HepG2 (cell line): Measurements from ENCODE around the gene NT5C3B. TPM values are rescaled to one million over a fixed set of nuclear protein-coding genes. Genes with fewer than 3 reads are reported as not detected.
A peak's percentile ranks its signal among the peaks of the same experiment; 100 is the strongest.

Experiments
- ATAD3A ChIP-seq: sonication (generic); formaldehyde crosslinking; IDR thresholded peaks from 2 replicates; pipeline ENCODE4 v1.4.0; 2020; ENCODE audit warnings: missing genetic modification reagents
- KLF16 ChIP-seq, 2 experiments: sonication (generic) in 1 of 2; formaldehyde crosslinking in 1 of 2; IDR thresholded peaks; 2 replicates each; pipeline versions ENCODE4 v1.6.1 to v1.8.0; 2016 to 2023; ENCODE audit warnings: missing genetic modification reagents in 2 of 2, missing compliant biosample characterization in 1 of 2
- MXD1 ChIP-seq: sonication (generic); formaldehyde crosslinking; IDR thresholded peaks from 2 replicates; pipeline ENCODE4 v1.4.0; 2020; ENCODE audit warnings: mild to moderate bottlenecking, missing genetic modification reagents
- NR2F1 ChIP-seq, 2 experiments: fragments of 450-650 bp in 1 of 2; formaldehyde crosslinking in 1 of 2; IDR thresholded peaks; 2 replicates each; pipeline versions ENCODE4 v1.5.0 to v1.6.1; 2016 to 2020; ENCODE audit warnings: mild to moderate bottlenecking in 1 of 2, missing compliant biosample characterization in 1 of 2, missing genetic modification reagents in 1 of 2, moderate library complexity in 1 of 2
- SOX13 ChIP-seq, 3 experiments: fragments of 450-650 bp in 1 of 3; sonication (generic) in 1 of 3; formaldehyde crosslinking in 1 of 3; IDR thresholded peaks in 2 of 3; conservative IDR thresholded peaks in 1 of 3; 2 replicates each; pipeline versions ENCODE4 v1.5.0 to v1.6.1; 2016 to 2020; ENCODE audit warnings: antibody characterized with exemption in 1 of 3, mild to moderate bottlenecking in 1 of 3, missing compliant biosample characterization in 1 of 3, missing genetic modification reagents in 1 of 3, moderate library complexity in 1 of 3
- TCF12 ChIP-seq, 2 experiments: fragments of 450-650 bp in 1 of 2; sonication (generic) in 1 of 2; formaldehyde crosslinking in 1 of 2; IDR thresholded peaks; 2 replicates each; pipeline versions ENCODE4 v1.6.1 to v1.8.0; 2017 to 2022; ENCODE audit warnings: antibody characterized with exemption in 1 of 2, mild to moderate bottlenecking in 1 of 2, missing genetic modification reagents in 1 of 2, moderate library complexity in 1 of 2
- ZBTB37 ChIP-seq: sonication (generic); formaldehyde crosslinking; IDR thresholded peaks from 2 replicates; pipeline ENCODE4 v1.4.0; 2020; ENCODE audit warnings: mild to moderate bottlenecking, missing genetic modification reagents
- ZNF382 ChIP-seq: sonication (generic); formaldehyde crosslinking; IDR thresholded peaks from 2 replicates; pipeline ENCODE4 v1.5.0; 2020; ENCODE audit warnings: missing genetic modification reagents, mild to moderate bottlenecking, borderline replicate concordance
- ZNF484 ChIP-seq: sonication (generic); formaldehyde crosslinking; IDR thresholded peaks from 2 replicates; pipeline ENCODE4 v1.5.1; 2020; ENCODE audit warnings: mild to moderate bottlenecking, low read depth, missing genetic modification reagents, borderline replicate concordance
- ZNF616 ChIP-seq: sonication (generic); formaldehyde crosslinking; IDR thresholded peaks from 2 replicates; pipeline ENCODE4 v1.5.0; 2020; ENCODE audit warnings: low read depth, mild to moderate bottlenecking, missing genetic modification reagents
- ZNF670 ChIP-seq: sonication (generic); formaldehyde crosslinking; IDR thresholded peaks from 2 replicates; pipeline ENCODE4 v1.8.0; 2022; ENCODE audit warnings: mild to moderate bottlenecking, missing genetic modification reagents, borderline replicate concordance
- ZNF747 ChIP-seq: sonication (generic); formaldehyde crosslinking; IDR thresholded peaks from 2 replicates; pipeline ENCODE4 v1.8.1; 2023; ENCODE audit warnings: missing genetic modification reagents, mild to moderate bottlenecking, borderline replicate concordance
- polyA plus RNA-seq, 8 experiments: library from polyadenylated mRNA; depleted of rRNA in 3 of 8; stranded (reverse) in 7 of 8; unstranded in 1 of 8; fragments of >200 nt; fragmentation: Illumina TruSeq in 4 of 8; extraction: Trizol in 4 of 8; gene quantifications; 2 replicates each; pipeline versions ENCODE4 v1.2.1 to v1.2.3, GENCODE V29; 2011 to 2016; ENCODE audit warnings: low read depth in 4 of 8, missing spikeins in 1 of 8, mixed read lengths in 1 of 8; ENCODE audit not compliant: insufficient read depth in 1 of 8
- total RNA-seq, 5 experiments: library from RNA; depleted of rRNA; stranded (reverse); fragments of >200 nt; fragmentation: Illumina TruSeq; extraction: Trizol; gene quantifications; 2 replicates each; pipeline ENCODE4 v1.2.3, GENCODE V29; 2016; ENCODE audit warnings: low read depth in 1 of 5
- TF ChIP-seq, protein P1 (sequence below), 2 experiments: sonication (generic) in 1 of 2; formaldehyde crosslinking in 1 of 2; IDR thresholded peaks; 2 replicates each; pipeline versions ENCODE4 v1.6.1 to v1.9.0; 2014 to 2022; ENCODE audit warnings: antibody characterized with exemption in 1 of 2, borderline replicate concordance in 1 of 2, inconsistent platforms in 1 of 2, low read depth in 1 of 2, missing genetic modification reagents in 1 of 2
- TF ChIP-seq, protein P2 (sequence below): sonication (generic); formaldehyde crosslinking; IDR thresholded peaks from 2 replicates; pipeline ENCODE4 v1.9.0; 2021; ENCODE audit warnings: missing genetic modification reagents, borderline replicate concordance

NT5C3B gene
- total and polyA plus RNA-seq, 2 of the 13 experiments (the other 11 are each of a cell fraction or from before 2014, with no cell fraction given): 104 to 126 TPM

GRCh38 chr17:41792845-41793783 lies 42.9 kb downstream of the NT5C3B start (continued):
- TF ChIP-seq, protein P1, sequence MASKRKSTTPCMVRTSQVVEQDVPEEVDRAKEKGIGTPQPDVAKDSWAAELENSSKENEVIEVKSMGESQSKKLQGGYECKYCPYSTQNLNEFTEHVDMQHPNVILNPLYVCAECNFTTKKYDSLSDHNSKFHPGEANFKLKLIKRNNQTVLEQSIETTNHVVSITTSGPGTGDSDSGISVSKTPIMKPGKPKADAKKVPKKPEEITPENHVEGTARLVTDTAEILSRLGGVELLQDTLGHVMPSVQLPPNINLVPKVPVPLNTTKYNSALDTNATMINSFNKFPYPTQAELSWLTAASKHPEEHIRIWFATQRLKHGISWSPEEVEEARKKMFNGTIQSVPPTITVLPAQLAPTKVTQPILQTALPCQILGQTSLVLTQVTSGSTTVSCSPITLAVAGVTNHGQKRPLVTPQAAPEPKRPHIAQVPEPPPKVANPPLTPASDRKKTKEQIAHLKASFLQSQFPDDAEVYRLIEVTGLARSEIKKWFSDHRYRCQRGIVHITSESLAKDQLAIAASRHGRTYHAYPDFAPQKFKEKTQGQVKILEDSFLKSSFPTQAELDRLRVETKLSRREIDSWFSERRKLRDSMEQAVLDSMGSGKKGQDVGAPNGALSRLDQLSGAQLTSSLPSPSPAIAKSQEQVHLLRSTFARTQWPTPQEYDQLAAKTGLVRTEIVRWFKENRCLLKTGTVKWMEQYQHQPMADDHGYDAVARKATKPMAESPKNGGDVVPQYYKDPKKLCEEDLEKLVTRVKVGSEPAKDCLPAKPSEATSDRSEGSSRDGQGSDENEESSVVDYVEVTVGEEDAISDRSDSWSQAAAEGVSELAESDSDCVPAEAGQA (IDR thresholded peaks at IDR 0.05; ENCODE audit: low read depth): no peak
- TF ChIP-seq, protein P1 (CRISPR knock-in tag; IDR thresholded peaks at IDR 0.05; ENCODE audit: borderline replicate concordance): no peak
- TF ChIP-seq NR2F1 (CRISPR knock-in tag; IDR thresholded peaks at IDR 0.05) (no peak), ATAD3A (CRISPR knock-in tag) (no peak; the same call in 1 of the 2 replicates), TCF12 (IDR thresholded peaks at IDR 0.05) (no peak), TCF12 (CRISPR knock-in tag; IDR thresholded peaks at IDR 0.05) (no peak), ZBTB37 (CRISPR knock-in tag) (no peak), ZNF484 (no peak), ZNF670 (peak; percentile 30; the same call in 1 of the 2 replicates), ZNF616 (CRISPR knock-in tag) (no peak), KLF16 (CRISPR knock-in tag; IDR thresholded peaks at IDR 0.05) (peak in 1 of 2 experiments; percentile 12; a peak in 1 of 4 replicates), ZNF382 (CRISPR knock-in tag) (no peak), MXD1 (CRISPR knock-in tag) (no peak; the same call in 1 of the 2 replicates), SOX13 (IDR thresholded peaks at IDR 0.05) (no peak), SOX13 (CRISPR knock-in tag; conservative IDR thresholded peaks at IDR 0.05 in 1 of 2, IDR thresholded peaks at IDR 0.05 in 1 of 2) (no peak), ZNF747 (CRISPR knock-in tag) (no peak)
- TF ChIP-seq, protein P2, sequence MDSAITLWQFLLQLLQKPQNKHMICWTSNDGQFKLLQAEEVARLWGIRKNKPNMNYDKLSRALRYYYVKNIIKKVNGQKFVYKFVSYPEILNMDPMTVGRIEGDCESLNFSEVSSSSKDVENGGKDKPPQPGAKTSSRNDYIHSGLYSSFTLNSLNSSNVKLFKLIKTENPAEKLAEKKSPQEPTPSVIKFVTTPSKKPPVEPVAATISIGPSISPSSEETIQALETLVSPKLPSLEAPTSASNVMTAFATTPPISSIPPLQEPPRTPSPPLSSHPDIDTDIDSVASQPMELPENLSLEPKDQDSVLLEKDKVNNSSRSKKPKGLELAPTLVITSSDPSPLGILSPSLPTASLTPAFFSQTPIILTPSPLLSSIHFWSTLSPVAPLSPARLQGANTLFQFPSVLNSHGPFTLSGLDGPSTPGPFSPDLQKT (CRISPR knock-in tag): no peak
